ENCODE measurements around the gene C20orf204.

Gene C20orf204

GRCh38 chr20:64080013-64080812 lies 44.2 kb downstream of the C20orf204 start, which contains the start of gene OPRL1:
TSS of gene OPRL1 (plus strand) at chr20:64080082. CDS start at chr20:64092721, 12,639 bp downstream.
- peak within 1 kb of the TSS; percentile 57 for H3K4me3 ChIP-seq (ENCODE audit: low read length)
- DNase-seq (ENCODE audit: low read depth): no peak
- TF ChIP-seq CTCF (conservative IDR thresholded peaks at IDR 0.05; ENCODE audit: low read depth, low read length): no peak

DNA sequence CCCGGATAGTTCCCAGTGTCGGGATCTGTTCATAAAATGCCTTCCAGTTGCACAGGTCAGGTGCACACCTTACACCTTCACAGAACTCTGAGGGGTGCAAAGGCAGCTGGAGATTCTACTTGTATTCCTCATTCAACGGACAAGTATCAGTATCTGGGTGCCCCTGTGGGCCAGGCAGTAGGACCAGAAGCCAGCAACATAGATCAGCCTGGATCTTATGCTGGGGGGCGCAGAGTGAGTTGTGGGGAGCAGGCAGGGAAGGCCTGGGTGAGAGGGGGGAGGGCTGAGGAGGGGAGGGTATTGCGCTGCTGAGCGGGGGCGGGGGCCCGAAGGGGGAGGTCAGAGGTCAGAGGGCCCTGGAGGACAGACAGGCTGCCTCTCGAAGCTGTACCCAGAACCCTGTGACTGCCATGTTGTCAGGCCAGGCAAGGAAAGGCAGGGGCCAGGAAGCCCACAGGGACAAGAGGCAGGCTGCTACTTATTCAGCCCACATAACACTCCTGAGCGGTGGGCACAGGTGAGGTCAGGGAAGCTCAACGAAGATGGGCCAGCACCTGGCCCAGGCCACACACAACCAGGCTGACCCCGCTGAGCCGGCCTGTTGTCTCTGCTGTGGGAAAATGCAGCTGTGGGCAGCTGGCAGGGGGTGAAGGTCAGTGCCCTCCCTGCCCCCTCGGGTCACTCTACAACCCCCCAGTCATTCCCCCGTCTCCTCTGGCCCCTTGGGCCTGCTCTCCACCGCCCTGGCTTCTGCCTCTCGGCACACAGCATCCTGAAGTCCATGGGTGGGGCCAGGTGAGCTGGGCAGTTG lies 45.0 kb downstream of the C20orf204 start:
- no peak overlapping the region for H3K4me3 ChIP-seq (ENCODE audit: low read length)
- no peak for DNase-seq (ENCODE audit: low read depth)
- no peak for TF ChIP-seq CTCF (conservative IDR thresholded peaks at IDR 0.05; ENCODE audit: low read depth, low read length)

GRCh38 chr20:64081624-64081964 lies 45.6 kb downstream of the C20orf204 start:
- no peak overlapping the region for H3K4me3 ChIP-seq (ENCODE audit: low read length)
- TF ChIP-seq CTCF (conservative IDR thresholded peaks at IDR 0.05; ENCODE audit: low read depth, low read length): no peak
- no peak for DNase-seq (ENCODE audit: low read depth)

DNA sequence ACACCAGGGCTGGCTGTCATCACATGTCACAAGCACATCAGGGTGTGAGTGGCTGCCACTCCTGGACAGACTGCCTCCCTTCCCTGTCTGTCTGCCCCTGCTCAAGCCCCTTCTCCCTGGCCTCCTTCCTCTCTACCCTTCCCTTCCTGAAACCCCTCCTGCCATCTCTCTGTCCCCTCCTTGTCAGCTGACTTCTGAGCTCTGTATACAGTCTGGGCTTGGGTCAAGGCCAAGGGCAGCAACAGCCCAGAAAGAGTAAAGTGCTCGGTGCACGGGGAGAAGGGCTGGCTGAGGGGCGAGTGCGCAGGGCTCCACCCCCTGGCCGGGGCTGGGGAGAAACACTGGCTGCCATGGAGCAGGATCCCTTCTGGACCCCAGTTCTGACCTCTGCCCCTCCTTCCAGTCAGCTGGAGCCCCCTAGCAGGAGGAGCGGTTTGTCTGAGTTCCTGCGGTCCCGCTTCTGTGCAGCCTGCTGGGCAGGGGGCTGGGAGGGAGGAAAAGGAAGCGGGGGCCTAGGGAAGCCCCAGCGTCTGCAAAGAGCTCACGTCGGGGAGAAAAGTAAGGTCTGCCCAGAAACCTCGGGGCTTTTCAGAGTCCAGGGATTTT lies 46.2 kb downstream of the C20orf204 start:
- H3K4me3 ChIP-seq (ENCODE audit: low read length): no peak overlapping the region
- DNase-seq (ENCODE audit: low read depth): no peak
- TF ChIP-seq CTCF (conservative IDR thresholded peaks at IDR 0.05; ENCODE audit: low read depth, low read length): no peak

DNA sequence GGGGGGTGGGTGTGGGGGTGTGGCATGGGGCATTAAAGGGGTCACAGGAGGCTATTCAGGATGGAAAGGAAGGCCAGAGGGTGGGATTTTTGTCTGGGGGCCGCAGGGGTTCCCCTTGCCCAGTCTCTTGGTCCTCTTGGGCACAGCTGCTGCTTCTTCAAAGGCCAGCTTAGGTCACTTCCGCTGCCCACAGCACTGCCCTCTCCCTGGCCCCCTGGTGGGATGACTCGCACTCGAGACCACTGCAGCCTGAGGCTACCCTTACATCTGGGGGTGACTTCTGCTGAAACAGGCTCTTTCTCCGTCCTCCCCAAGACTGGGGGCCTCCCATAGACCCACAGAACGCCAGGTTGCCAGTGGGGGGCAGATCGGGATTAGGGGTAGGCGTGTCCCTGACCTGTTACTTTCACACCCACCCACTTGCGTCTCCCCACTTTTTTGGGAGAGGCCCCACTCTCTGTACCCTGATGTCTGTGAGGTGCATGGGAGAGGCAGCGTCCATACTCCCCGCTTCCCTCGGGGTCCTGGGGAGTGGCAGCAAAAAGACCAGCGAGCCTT lies 46.9 kb downstream of the C20orf204 start:
- no peak for TF ChIP-seq CTCF (conservative IDR thresholded peaks at IDR 0.05; ENCODE audit: low read depth, low read length)
- no peak overlapping the region for H3K4me3 ChIP-seq (ENCODE audit: low read length)
- no peak for DNase-seq (ENCODE audit: low read depth)

DNA sequence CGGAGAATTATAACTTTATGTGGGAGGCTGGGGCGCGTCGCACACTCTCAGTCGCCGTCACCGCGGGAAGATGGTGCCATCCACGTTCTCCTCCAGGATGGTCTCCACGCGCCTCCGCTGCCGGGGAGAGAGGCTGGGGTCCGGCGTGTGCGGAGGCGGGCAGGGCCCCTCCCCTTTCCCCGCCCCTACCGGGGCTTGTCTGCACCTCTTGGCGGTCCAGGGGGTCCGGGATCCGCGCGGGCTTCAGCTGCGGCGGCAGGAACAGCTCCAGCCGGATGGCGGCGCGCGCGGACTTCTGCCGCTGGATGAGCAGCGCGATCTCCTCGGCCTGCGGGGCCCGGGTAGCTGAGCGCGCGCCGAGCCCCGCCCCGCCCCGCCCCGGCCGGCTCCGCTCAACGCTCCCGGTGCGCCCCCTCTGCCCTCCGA lies 47.4 kb downstream of the C20orf204 start:
- H3K4me3 ChIP-seq (ENCODE audit: low read length): peak overlapping the region; percentile 15

More for the DNA sequence above, 47.4 kb downstream of the C20orf204 start:
- TF ChIP-seq CTCF (conservative IDR thresholded peaks at IDR 0.05; ENCODE audit: low read depth, low read length): peak; percentile 51
- DNase-seq (ENCODE audit: low read depth): no peak

Data from retinal pigment epithelial cell (primary cell).